NCI-H187 treated with DMSO at 0.1 percent for 48 hours (cell line): ENCODE data around the gene SLC52A3.
"Not testable (repeated sequence)": the region's sequence is repeated elsewhere in the genome, so short reads cannot be mapped to it uniquely, and the experiment has no call there.

Experiments used
- DNase-seq: peaks from one replicate; lab custom pipeline; 2025; lab: John Stamatoyannopoulos, UW

The SLC52A3 gene

DNA sequence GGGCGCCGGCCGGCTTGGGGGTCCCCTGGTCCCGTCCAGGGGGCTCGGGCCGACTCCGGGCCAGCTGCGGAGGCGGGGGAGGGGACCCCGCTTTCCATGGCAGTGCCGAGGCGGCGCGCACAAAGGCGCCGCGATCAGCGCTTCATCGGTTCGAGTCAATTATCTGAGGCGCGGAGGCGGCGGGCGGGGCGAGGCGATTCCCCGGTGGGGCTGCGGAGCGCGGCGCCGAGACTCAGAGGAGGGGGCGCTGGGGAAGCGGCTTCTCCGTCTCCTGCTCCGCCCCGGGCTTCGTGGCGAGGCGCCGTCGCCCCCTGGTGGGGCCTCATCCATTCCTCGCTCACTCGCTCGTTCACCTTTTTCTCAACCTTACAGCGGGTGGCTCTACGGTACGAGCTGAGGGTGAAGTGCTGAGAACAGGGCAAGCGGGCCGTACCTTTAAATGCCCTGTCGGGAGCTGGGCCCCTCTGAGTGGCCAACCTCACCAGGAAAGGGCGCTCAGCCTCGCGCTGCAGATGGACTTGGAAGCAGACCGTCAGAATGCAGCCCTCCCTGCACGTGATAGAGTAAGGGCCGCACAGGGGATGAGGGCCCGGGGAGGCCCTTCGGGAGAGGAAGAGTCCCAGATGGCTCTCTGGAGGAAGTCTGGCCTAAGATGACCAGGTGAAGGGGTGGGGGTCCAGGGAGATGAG, 39.9 kb downstream of the SLC52A3 start:
- no peak for DNase-seq

GRCh38 chr20:726160-726559, 42.1 kb downstream of the SLC52A3 start:
- DNase-seq: no peak

- DNase-seq: no peak
These were observed 42.8 kb downstream of the SLC52A3 start for GRCh38 chr20:725491-725890.

- not testable (repeated sequence) for DNase-seq
These were observed 43.5 kb downstream of the SLC52A3 start for GRCh38 chr20:724797-725196.

DNA sequence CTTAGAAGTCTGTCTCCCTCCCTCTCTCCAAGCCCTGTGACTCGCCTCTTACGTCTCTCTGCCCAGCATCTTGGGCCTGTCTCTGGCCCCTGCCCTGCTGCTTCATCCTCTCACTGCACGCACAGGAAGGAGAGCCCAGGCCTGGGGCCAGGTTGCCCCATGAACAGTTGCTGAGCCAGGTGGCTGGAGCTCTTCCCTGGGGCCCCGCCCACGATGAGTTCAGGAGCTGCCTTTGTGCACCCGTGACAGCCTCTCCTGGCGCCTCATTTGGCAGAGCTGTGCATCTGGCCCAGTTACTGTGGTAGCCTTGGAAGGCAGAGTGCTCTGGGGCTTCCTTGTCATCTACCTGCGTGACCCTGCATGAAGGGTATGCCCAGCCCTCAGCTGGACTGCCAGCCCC, 44.5 kb downstream of the SLC52A3 start:
- DNase-seq: no peak

DNA sequence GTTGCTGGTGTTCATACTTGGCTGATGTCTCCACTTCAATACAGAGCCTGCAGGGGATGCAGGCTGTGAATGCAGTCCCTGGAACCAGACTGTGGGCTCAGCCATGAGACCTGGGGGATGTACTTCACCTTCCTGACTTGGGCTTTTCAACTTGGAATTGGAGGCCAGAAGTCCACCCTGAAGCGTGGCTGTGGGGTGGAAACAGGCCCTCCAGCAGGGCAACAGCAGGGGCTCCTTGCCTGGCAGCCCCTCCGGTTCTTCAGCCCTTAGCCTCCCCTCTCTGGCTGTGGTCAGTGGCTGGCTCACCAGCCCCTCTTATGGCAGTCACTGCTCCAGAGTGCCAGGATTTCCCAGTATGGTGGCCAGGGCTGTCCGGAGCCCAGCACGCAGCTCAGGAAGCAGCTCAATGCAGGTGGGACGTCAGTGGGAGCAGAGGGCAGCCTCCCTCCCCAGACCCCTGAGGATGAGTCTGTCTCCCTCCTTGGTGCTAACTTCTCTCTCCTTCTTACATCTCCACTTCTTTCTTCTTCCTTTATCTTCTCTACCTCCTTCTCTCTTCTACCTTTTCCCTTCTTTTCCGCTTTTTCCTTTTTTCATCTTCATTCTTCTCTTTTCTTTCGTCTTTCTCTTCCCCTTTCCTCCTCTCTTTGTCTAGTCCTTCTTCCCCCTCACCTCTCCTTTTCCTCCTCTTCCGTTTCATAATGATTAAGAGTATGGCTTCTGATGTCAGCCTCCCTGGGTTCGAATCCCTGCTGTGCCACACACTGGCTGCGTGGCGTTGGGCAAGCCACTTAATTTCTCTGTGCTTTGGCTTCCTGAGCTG, 45.3 kb downstream of the SLC52A3 start:
- no peak for DNase-seq

DNA sequence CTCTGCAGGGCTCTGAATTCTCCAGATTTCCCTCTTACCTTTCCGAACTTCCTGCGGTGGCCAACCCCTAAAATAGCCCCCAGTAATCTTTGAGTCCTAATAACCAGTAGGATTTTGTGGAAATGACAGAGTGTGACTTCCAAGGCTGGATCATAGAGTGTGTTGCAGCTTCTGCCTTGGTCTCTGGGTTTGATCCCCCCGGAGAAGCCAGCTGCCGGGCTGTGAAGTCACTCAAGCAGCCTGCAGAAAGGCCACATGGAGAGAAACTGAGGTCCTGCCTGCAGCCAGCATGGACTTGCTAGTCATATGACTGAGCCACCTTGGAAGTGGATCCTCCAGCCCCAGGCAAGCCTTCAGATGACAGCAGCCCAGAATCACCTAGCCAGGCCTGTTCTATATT, 46.4 kb downstream of the SLC52A3 start:
- no peak for DNase-seq

DNA sequence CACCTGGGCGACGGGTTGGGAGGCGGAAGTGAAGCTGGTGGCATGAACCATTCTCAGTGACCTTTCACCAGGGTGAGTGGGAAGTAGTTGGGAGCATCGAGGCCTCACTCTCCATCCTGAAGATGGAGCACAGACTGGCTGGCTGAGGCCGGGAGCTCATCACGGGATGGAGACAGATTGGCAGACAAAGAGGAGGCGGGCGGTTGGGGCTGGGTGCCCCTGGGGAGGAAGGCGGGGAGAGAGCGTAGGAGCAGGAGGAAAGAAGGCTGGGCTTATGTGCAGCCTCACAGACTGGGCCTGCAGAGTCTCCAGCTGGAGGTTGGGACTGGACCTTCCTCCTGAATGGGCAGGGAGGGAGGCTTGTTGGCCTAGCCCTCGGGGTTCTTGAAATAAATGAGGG, 48.5 kb downstream of the SLC52A3 start:
- DNase-seq: no peak

DNA sequence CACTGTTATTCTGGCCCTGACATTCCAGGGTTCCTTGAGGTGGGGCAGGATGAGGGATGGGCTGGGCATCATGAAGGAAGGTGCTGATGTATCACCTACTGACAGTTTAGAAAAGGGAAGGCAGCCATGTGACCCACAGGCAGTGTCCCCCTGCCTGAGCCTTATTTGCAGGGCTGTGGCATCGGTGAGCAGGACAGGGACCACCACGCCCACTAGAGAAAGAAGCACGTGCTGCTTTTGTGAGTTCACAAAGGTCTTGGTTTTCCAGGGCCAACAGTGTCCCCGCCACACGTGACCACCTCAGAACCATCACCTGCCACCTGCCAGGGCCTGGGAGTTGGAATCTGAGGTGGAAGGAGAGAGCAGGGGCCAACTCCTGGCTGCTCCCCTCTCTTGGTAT, 49.2 kb downstream of the SLC52A3 start:
- DNase-seq: no peak

GRCh38 chr20:717832-718231, 50.5 kb downstream of the SLC52A3 start:
- DNase-seq: no peak

DNA sequence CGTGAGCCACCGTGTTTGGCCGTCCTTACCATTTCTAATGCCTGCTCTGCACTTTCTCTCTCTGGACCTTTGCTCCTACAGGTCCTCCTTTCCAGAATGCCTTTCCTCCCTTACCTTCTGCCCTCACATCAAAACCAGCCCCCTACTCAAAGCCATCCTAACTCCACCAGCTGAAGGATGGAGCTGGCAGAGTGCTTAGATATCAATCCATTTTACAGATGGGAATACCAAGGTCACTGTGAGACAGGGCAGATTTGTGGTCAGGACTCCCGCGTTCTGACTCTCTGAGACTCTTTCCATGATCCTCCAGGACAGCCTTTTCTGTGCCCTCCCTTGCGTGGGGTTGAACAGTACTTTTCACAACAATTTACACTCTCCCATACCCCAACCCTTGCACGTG, 51.0 kb downstream of the SLC52A3 start:
- DNase-seq: no peak

GRCh38 chr20:714453-714852, 53.8 kb downstream of the SLC52A3 start:
- no peak for DNase-seq

GRCh38 chr20:711576-711975, 56.7 kb downstream of the SLC52A3 start:
- DNase-seq: no peak

- no peak for DNase-seq
These were observed 57.4 kb downstream of the SLC52A3 start for GRCh38 chr20:710780-711450.
